K562 (cell line): ENCODE results near the gene KCNJ9. TPM values are rescaled to one million over a fixed set of nuclear protein-coding genes. Genes with fewer than 3 reads are reported as not detected.
A peak's percentile ranks its signal among the peaks of the same experiment; 100 is the strongest.

Source experiments
- BRCA1 ChIP-seq, 2 experiments: fragments of 450-650 bp in 1 of 2; sonication (generic) in 1 of 2; formaldehyde crosslinking in 1 of 2; IDR thresholded peaks; 2 replicates each; pipeline versions ENCODE4 v1.5.0 to v1.6.1; 2017 to 2020; ENCODE audit warnings: mild to moderate bottlenecking in 1 of 2, missing genetic modification reagents in 1 of 2
- CREB3L1 ChIP-seq: fragments of 450-650 bp; IDR thresholded peaks from 2 replicates; pipeline ENCODE4 v1.6.1; 2014; ENCODE audit warnings: low read depth, mild to moderate bottlenecking, moderate library complexity, borderline replicate concordance
- MAZ ChIP-seq, 2 experiments: fragments of 450-650 bp in 1 of 2; sonication (generic) in 1 of 2; formaldehyde crosslinking; IDR thresholded peaks in 1 of 2; conservative IDR thresholded peaks in 1 of 2; 2 replicates each; pipeline versions ENCODE4 v1.4.0 to v1.5.0; 2020; ENCODE audit warnings: mild to moderate bottlenecking in 1 of 2, missing genetic modification reagents in 1 of 2
- POLR2G ChIP-seq: fragments of 200-400 bp; formaldehyde crosslinking; IDR thresholded peaks from 2 replicates; pipeline ENCODE4 v1.6.1; 2017; ENCODE audit warnings: low read depth, mild to moderate bottlenecking, antibody characterized with exemption, low read length, moderate library complexity
- SLC30A9 ChIP-seq: fragments of 250-450 bp; sonication (Bioruptor Pico); IDR thresholded peaks from 2 replicates; pipeline ENCODE4 v1.8.0; 2022; ENCODE audit warnings: mild to moderate bottlenecking, moderate library complexity
- STAT6 ChIP-seq: sonication (generic); formaldehyde crosslinking; IDR thresholded peaks from 2 replicates; pipeline ENCODE4 v1.8.1; 2023; ENCODE audit warnings: mild to moderate bottlenecking, missing genetic modification reagents
- ZFX ChIP-seq: sonication (generic); formaldehyde crosslinking; IDR thresholded peaks from 2 replicates; pipeline ENCODE4 v1.8.0; 2022; ENCODE audit warnings: mild to moderate bottlenecking, missing genetic modification reagents, moderate library complexity
- ZNF311 ChIP-seq: fragments of 250-450 bp; sonication (Bioruptor Pico); IDR thresholded peaks from 2 replicates; pipeline ENCODE4 v1.4.0; 2020; ENCODE audit warnings: mild to moderate bottlenecking, moderate library complexity
- ZNF592 ChIP-seq: fragments of 450-650 bp; IDR thresholded peaks from 2 replicates; pipeline ENCODE4 v1.6.1; 2017; ENCODE audit warnings: antibody characterized with exemption, mild to moderate bottlenecking
- ZNF76 ChIP-seq: fragments of 250-450 bp; sonication (Bioruptor Pico); IDR thresholded peaks from 2 replicates; pipeline ENCODE4 v1.4.0; 2020; ENCODE audit warnings: mild to moderate bottlenecking, moderate library complexity, borderline replicate concordance
- polyA plus RNA-seq, 8 experiments: library from polyadenylated mRNA; depleted of rRNA in 4 of 8; stranded (reverse) in 5 of 8; unstranded in 3 of 8; fragments of >200 nt; fragmentation: Nextera tagmentation in 2 of 8; fragmentation: Illumina TruSeq in 1 of 8; extraction: Ambion mirVana in 2 of 8; extraction: Trizol in 1 of 8; gene quantifications; 2 replicates each; pipeline versions ENCODE4 v1.2.1 to v1.2.3, GENCODE V29; 2011 to 2014; ENCODE audit warnings: inconsistent platforms in 1 of 8, missing spikeins in 1 of 8
- total RNA-seq, 7 experiments: library from RNA; depleted of rRNA in 6 of 7; stranded (reverse); fragments of >200 nt in 6 of 7; fragmentation: Illumina TruSeq in 2 of 7; extraction: Trizol in 2 of 7; gene quantifications; 2 replicates each; pipeline versions ENCODE4 v1.2.1 to v1.2.3, GENCODE V29; 2011 to 2021; ENCODE audit warnings: low replicate concordance in 1 of 7
- TF ChIP-seq, protein P1 (sequence below): fragments of 450-650 bp; IDR thresholded peaks from 2 replicates; pipeline ENCODE4 v1.6.1; 2016; ENCODE audit warnings: borderline replicate concordance

The KCNJ9 gene
- total and polyA plus RNA-seq, 9 of the 15 experiments (the other 6 are each of a cell fraction or from before 2014, with no cell fraction given), result not detected

GRCh38 chr1:160078512-160079195 is 2.7 kb upstream of the KCNJ9 start (continued):
- no peak for TF ChIP-seq POLR2G
- TF ChIP-seq ZNF311 (CRISPR knock-in tag), result no peak
- TF ChIP-seq BRCA1 (IDR thresholded peaks at IDR 0.05), result no peak
- TF ChIP-seq BRCA1 (CRISPR knock-in tag; IDR thresholded peaks at IDR 0.05), result no peak
- TF ChIP-seq CREB3L1, result no peak
- TF ChIP-seq ZNF592, result no peak
- peak; percentile 17 to 41; a peak in 1 of 4 replicates for TF ChIP-seq MAZ (CRISPR knock-in tag; conservative IDR thresholded peaks at IDR 0.05 in 1 of 2, IDR thresholded peaks at IDR 0.05 in 1 of 2)
- TF ChIP-seq SLC30A9 (CRISPR knock-in tag), result no peak
- TF ChIP-seq ZFX (CRISPR knock-in tag), result no peak
- TF ChIP-seq, protein P1, sequence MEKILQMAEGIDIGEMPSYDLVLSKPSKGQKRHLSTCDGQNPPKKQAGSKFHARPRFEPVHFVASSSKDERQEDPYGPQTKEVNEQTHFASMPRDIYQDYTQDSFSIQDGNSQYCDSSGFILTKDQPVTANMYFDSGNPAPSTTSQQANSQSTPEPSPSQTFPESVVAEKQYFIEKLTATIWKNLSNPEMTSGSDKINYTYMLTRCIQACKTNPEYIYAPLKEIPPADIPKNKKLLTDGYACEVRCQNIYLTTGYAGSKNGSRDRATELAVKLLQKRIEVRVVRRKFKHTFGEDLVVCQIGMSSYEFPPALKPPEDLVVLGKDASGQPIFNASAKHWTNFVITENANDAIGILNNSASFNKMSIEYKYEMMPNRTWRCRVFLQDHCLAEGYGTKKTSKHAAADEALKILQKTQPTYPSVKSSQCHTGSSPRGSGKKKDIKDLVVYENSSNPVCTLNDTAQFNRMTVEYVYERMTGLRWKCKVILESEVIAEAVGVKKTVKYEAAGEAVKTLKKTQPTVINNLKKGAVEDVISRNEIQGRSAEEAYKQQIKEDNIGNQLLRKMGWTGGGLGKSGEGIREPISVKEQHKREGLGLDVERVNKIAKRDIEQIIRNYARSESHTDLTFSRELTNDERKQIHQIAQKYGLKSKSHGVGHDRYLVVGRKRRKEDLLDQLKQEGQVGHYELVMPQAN, result no peak
- no peak for TF ChIP-seq ZNF76
- TF ChIP-seq STAT6, result no peak
